Cardiac septum (tissue), 1 donor: ENCODE data around the gene VMP1. TPM values are rescaled to one million over a fixed set of nuclear protein-coding genes. Genes with fewer than 3 reads are reported as not detected.
A peak's percentile ranks its signal among the peaks of the same experiment; 100 is the strongest.
"Not testable (repeated sequence)": the region's sequence is repeated elsewhere in the genome, so short reads cannot be mapped to it uniquely, and the experiment has no call there.

Experiments
- DNase-seq: peaks from one replicate; pipeline ENCODE4 v3.0.0-alpha.2; 2020; ENCODE audit warnings: low spot score
- intact Hi-C: fragments of 100-400 bp; cut with DNase I; formaldehyde crosslinking; loops from one replicate; pipeline ENCODE4 v1.14.0; 2022
- total RNA-seq: library from RNA; stranded (reverse); fragmentation: NEBNext Ultra II Directional; extraction: Animal tissue kit (Norgen Biotek cat#: 25700); gene quantifications from one replicate; pipeline ENCODE4 v1.2.1, GENCODE V29; 2021
- donor health status: DM: no; HTN: no; CAD: no.

The VMP1 gene
- total RNA-seq, 1 donor from 2014 or later, result 82.8 TPM

DNA sequence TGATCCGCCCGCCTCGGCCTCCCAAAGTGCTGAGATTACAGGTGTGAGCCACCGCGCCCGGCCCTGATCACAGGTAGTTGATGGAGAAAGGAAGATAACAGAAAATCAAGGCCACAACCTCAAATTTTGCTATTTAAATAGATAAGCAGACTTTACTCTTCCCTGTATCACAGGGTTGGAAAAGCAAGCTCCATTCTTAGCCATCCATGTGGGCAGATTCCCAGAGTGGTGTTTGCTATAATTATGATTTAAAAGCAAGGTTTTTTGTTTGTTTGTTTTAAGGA is 140.9 kb downstream of the VMP1 start:
- intact Hi-C loops, result no loop called here

DNA sequence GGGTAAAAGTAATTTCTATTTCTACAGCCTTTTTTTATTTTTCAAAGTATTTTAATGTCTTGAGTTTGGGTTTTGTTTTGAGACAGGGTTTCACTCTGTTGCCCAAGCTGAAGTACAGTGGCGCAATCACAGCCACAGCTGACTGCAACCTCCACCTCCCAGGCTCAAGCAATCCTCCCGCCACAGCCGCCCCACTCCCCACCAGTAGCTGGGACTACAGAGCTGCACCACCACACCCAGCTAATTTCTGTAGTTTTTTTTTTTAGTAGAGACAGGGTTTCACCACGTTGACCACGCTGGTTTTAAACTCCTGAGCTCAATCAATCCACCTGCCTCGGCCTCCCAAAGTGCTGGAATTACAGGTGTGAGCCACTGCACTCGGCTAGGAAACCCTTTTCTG is 141.3 kb downstream of the VMP1 start:
- intact Hi-C loops, result no loop called here
- DNase-seq, result peak; percentile 91

More for the DNA sequence above, 140.9 kb downstream of the VMP1 start:
- no peak for DNase-seq

DNA sequence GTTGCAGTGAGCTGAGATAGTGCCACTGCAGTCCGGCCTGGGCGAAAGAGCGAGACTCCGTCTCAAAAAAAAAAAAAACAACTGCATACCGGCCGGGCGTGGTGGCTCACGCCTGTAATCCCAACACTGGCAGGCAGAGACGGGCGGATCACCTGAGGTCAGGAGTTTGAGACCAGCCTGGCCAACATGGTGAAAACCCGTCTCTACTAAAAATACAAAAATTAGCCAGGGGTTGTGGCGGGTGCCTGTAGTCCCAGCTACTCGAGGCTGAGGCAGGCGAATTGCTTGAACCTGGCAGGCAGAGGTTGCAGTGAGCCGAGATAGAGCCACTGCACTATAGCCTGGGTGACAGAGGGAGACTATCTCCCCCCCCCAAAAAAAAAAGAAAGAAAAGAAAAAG is 142.9 kb downstream of the VMP1 start:
- DNase-seq, intact Hi-C loops: not testable (repeated sequence)

DNA sequence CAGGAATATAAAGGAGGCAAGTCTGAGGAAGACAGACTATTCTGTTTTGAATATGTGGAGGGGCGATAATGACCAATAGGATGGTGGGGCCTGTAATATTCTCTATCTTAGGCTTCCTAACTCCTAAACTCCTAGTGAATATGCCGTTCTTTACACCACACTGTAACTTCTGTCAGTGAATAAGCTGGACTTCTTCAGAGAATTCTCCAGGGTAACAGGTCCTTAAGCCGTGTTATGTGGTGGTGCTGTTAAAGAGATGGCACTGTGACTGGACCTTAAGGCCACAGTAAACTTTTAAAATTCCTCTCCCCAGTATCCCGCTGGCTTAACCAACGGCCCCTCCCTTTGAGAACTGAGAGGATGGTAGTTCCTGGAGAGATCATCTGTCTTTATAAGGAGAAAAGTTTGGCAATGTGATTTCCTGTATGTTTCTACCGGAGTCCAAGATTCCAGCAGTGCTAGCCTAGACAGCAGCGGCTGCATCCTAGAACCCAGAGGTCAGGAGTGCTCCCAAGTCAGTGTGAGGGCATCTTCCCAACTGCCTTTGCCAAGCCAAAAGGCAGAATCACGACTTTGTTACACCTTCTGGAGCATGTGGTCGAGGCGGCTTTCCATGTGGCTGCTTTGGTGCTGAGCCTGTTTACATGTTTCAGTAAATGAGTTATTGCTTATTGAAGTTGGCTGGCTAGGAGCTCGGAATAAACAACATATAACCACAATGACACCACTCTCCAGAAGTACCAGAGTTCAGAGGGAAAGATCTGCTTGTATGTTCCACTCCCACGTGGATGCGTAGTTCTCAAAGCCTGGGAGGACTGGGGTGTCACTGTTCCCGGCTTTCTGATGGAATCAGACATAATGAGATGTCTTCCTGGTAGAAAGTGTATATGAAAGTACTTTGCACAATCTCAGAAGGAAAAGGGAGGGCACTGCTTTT is 144.3 kb downstream of the VMP1 start:
- intact Hi-C loops, result no loop called here
- no peak for DNase-seq

DNA sequence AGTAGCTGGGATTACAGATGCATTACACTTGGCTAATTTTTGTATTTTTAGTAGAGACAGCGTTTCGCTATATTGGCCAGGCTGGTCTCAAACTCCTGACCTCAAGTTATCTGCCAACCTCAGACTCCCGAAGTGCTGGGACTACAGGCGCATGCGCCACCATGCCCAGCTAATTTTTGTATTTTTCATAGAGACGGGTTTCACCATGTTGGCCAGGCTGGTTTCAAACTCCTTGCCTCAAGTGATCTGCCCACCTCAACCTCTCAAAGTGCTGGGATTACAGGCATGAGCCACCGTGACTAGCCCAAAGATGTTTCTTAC is 145.4 kb downstream of the VMP1 start:
- intact Hi-C loops, DNase-seq: not testable (repeated sequence)

DNA sequence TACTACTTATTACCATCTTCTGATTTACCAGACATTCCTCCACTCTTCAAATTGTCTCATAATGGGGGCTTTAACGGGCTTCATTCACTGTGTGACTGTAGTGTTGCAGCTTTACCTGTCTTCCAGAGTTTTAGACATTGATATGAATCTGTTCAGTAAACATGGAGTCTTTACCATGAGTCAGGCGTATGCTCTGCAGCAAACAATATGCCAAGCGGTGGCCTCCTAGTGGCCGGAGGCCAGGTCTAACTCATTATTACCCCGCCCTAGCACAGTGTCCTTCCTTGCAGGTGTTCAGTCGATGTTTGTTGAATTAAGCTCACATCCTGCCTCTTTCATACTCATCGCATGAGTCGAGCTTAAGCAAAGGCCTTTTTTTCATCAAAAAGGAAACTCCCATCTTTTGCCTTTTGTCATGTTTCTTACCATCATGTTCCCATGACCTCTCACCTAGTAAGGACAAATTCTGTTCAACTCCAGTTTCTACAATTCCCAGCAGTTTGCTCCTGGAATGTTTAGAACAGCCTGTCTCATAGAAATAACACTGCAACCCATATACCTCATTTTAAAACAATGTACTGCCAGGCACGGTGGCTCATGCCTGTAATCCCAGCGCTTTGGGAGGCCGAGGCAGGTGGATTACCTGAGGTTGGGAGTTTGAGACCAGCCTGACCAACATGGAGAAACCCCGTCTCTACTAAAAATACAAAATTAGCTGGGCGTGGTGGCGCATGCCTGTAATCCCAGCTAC is 145.9 kb downstream of the VMP1 start:
- DNase-seq, result no peak
- intact Hi-C loops, result no loop called here

DNA sequence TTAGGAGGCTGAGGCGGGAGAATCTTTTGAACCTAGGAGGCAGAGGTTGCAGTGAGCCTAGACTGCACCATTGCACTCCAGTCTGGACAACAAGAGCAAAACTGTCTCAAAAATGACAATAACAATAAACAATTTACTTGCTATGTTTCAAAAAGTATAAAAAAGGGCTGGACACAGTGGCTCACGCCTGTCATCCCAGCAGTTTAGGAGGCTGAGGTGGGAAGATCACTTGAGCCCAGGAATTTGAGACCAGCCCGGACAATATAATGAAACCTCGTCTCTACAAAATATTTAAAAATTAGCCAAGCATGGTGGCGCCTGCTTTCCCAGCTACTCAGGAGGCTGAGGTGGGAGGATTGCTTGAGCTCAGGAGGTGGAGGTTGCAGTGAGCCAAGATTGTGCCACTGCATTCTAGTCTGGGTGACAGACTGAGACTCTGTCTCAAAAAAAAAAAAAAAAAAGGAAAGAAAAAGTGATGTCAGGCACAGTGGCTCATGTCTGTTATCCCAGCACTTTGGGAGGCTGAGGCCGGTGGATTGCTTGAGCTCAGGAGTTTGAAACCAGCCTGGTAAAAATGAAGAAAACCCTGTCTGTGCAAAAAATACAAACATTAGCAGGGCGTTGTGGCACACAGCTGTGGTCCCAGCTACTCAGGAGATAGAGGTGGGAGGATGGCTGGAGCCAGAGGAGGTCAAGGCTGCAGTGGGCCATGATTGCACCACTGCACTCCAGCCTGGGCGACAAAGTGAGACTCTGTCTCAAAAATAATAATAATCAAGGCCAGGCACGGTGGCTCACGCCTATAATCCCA is 146.7 kb downstream of the VMP1 start:
- intact Hi-C loops, DNase-seq: not testable (repeated sequence)

DNA sequence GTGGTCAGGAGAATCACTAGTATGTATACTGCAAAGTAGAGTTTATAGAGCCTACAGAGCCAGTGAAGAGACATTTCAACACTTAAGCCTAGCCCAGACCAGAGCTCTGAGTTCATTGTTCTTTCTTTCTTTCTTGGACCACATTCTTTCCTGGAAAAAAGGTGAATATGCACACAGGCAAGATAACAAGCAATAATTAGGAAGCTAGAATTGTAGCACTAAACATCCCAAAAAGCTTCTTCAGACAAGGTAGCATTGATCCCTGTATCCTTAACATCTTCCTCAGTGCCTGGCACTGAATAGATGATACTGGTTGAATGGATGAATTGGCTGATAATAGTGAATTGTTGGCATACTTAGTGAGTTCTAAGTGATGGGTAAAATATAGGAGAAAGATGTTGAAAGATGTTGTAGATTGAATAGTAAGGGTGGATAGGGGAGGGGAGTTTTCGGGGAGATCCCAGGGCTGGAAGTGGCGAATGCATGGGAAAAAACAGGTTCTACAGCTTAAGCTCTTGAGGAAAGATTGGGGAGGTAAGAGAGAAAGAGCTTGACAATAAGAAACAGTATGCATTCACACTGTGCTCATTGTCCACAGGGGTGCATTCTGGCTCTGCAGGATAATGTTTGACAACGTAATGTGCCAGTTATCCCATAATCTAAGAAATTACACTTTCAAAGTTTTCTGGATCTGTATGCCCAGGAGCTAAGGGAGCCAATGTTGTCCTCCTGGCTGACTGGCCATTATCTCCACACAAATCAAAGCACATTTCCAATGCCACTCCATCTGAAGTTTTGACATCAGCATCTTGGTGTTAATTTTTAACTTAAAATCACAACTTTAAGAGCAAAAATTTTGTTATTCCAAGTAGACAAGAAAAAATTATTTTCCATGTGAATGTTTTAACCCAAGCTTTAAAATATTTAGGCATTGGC is 149.7 kb downstream of the VMP1 start:
- DNase-seq, result no peak

DNA sequence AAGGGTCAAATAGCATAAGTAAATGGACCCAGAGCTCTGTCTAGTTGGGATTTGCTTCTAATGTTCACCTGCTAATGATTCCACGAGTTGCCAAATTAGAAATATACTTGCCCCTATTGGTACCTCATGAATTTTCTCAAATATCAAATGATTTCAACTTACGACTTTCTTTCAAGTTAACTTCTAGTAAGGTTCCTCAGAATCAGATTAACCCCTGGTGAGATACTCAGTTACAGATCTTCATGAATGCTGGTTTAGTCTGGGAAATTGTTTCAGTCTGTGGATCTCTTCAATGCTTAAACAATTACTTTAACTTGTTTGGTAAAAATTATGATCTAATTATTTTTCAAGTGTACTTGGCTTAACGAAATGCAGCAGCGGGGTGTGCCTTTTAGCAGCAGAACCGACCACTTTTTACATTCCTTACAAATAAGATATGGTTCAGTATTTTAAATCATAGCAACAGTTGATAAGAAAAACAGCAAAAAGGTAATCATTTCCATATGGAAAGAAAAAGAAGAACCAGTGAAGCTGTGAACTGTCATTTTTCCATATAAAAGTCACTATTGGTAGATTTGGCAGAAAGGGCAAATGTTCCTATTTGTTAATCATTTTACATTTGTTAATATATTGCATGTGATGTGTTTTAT is 150.8 kb downstream of the VMP1 start:
- no peak for DNase-seq
- intact Hi-C loops, result no loop called here

More for the DNA sequence above, 149.7 kb downstream of the VMP1 start:
- intact Hi-C loops, result no loop called here

DNA sequence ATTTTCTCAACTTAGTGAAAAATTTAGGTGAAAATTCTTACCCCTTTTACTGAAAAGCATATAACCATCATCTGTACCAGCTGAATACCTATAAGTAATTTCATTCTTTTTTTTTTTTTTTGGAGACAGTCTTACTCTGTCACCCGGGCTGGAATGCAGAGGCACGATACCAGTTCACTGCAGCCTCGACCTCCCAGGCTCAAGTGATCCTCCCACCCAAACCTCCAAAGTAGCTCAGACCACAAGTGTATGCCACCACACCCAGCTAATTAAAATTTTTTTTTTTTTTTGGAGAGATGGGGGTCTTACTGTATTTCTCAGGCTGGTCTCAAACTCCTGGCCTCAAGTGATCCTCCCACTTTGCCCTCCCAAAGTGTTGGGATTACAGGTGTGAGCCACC is 151.5 kb downstream of the VMP1 start:
- intact Hi-C loops, result no loop called here
- DNase-seq, result no peak

DNA sequence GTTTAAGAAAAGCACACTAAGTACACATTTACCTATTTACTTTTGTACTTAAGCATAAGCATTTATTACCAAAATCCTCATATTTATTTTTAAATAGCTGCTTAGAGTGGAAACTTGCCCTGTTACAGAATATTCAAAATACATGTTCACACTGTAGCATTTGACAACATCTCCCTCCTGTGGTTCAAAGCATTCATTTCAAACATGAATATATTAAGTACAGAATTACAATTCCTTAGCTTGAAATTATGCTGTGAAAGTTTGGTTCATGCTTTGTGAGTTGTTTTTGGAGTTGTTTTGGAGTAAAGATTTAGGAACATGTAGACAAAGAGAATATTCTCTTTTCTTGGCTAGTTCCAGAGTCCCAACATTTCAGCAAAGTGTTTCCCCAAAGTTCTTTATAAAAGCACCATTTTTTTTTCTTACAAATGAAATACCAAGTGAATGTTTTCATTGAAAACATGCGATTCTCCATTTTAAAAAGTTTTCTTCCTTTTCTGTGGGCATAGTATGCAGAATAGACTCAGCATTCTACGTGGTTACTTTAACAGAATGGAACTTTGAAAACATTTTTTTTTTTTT is 152.1 kb downstream of the VMP1 start:
- intact Hi-C loops, result no loop called here
- no peak for DNase-seq

DNA sequence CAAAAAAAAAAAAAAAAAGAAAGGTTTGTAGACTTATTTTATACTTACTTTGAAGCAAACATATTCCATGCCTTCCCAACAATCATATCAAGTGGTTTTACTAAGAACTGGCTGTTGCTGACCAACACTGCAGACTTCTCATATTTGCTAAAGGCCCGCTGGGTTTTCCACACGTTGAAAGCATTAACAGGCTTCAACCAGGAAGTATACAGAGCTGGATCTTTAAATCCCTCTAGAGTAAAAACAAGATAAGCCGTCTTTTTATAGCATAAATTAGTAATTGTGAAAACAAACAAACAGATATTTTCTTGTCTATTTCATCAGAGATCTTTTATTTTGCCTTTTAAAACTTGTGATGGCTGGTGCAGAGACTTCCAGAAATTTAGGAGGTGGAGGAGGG is 156.2 kb downstream of the VMP1 start:
- DNase-seq, result no peak
- intact Hi-C loops, result no loop called here

DNA sequence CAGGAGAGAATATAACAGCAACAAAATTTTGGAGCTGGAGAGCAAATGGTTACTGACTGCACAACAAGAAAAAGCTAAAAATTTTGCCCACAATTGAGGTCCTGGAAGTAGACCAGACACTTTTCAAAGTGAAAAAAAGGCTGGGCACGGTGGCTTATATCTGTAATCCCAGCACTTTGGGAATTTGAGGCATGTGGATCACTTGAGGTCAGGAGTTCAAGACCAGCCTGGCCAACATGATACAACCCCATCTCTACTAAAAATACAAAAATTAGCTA is 162.4 kb downstream of the VMP1 start:
- intact Hi-C loops, result no loop called here
- DNase-seq, result no peak

DNA sequence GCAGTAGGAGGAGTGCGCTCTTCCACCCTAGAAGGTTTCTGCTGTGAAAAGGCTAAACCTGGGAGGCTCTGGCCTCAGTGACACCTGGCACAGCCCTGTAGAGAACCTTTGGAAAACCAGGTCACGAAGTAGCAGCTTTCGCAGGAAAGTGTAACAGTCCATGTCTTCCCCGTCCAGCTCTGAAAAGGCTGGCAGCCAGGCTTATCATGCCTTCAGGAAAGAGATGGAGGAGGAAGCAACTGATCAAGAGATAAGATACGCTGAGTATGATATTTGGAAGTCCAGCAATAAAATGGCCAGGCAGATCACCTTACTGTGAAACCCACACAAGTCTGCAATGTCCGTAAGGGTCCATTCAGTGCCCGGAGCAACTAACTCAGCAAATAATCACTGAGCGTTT is 163.0 kb downstream of the VMP1 start:
- intact Hi-C loops, result no loop called here
- DNase-seq, result no peak

DNA sequence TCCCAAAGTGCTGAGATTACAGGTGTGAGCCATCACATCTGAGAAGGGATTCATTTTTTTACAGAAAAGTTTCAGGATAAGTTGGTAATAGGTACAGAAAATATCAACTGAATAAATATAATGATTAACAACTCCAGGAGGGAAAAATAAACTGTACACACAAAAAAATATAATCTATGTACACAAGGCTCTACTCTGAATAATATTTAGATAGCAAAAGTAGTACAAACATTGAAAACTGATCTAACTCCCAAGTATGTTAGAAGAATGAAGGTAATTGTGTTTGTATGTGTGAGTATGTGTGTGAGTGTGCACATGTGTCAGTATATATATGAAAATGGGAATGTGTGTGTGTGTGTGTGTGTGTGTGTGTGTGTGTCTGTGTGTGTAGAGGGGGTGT is 164.9 kb downstream of the VMP1 start:
- intact Hi-C loops, result no loop called here
- no peak for DNase-seq

DNA sequence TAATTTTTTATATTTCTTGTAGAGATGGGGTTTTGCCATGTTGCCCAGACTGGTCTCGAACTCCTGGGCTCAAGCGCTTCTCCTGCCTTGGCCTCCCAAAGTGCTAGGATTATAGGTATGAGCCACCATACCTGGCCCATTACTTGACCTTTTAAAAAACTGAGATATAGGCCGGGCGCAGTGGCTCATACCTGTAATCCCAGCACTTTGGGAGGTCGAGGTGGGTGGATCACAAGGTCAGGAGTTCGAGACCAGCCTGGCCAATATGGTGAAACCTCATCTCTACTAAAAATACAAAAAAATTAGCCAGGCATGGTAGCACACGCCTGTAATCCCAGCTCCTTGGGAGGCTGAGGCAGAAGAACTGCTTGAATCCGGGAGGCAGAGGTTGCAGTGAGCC is 166.0 kb downstream of the VMP1 start:
- DNase-seq, intact Hi-C loops: not testable (repeated sequence)

DNA sequence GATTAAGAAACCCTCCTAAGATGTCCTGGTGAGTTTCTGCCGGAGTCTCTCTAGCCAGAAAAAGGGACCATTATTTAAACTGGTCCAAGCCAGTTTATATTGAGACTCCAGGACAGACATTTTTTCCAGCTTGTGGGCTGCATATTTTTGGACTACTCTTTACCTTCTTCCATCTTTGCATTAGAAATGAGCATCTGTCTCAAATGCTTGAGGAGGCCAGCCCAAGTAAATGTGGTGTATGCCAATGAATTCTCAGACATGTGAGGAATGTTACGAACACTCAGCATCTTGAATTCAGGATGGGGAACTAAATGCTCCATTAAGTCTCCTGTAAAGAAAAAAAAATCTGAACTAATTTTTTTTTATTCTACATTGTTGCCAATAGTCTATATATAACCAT is 166.9 kb downstream of the VMP1 start:
- no peak for DNase-seq
- intact Hi-C loops, result no loop called here

DNA sequence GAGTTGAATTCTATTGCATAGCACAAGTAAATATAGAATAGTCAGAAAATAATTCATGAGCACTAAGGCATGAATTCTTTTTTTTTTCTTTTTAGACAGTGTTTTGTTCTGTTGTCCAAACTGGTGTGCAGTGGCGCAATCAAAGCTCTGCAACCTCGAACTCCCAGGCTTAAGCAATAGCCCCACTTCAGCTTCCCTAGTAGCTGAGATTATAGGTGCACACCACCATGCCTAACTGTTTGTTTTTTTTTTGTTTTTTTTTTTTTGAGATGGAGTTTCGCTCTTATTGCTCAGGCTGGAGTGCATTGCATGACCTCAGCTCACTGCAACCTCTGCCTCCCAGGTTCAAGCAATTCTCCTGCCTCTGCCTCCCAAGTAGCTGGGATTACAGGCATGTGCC is 168.7 kb downstream of the VMP1 start:
- intact Hi-C loops, result no loop called here
- no peak for DNase-seq

DNA sequence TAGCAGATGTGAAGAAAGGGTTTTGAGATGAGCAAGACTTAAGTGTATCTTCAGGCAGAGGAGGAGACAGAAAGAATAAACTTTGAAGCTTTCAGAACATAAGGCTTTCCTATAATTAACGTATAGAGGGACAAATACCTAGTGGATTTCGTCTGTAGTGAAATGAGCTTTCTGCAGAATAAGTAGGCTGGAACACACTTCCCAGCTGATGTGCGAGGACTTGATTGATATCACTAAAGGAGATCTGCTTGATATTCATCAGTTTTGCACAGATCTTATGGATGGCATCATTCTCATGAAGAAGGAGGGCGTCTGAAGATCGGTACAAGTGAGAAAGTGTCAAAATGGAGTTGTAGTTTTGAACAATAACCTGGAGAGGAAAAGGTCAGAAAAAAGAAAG is 170.5 kb downstream of the VMP1 start:
- no peak for DNase-seq
- intact Hi-C loops, result no loop called here
